ENCODE measurements around the gene ATL2.

Gene ATL2

GRCh38 chr2:38352336-38352735, 24.7 kb downstream of the ATL2 start:
- TF ChIP-seq CTCF (IDR thresholded peaks at IDR 0.05; ENCODE audit: insufficient read depth, missing control alignments), result no peak
- DNase-seq (ENCODE audit: insufficient read length, low spot score) (no peak), FAIRE-seq (no peak)

DNA sequence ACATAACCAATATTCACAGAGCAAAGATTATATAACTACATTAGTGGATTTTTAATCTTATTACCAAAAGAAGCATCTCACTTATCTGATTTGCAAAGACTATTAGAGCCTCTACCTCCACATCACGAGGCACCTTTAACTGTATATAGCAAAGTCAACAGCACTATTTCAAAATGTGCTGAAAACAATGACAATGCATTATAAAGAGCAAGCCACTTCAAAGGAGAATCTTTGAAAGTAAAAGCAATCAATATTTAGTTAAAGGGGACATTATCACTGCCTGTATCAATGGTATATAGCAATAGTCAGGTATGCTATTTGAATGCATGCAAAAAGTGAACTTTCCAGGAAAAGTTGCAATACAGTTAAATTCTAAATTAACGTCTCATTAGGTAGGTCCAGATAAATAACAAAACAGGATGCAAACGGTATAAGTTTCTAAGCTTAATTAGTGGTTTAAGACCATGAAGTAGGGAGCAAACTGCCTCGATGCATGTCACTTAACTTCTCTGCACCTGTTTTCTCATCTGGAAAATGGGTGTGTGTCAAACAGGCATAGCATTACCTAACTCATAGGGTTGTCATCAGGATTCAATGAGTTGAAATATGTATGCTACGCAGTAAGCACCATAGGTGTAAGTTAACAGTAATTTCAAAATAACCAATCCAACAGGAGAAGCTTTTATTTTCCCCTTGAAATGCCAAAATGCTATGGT, 31.6 kb downstream of the ATL2 start:
- FAIRE-seq (no peak), DNase-seq (ENCODE audit: insufficient read length, low spot score) (no peak)
- no peak for TF ChIP-seq CTCF (IDR thresholded peaks at IDR 0.05; ENCODE audit: insufficient read depth, missing control alignments)

DNA sequence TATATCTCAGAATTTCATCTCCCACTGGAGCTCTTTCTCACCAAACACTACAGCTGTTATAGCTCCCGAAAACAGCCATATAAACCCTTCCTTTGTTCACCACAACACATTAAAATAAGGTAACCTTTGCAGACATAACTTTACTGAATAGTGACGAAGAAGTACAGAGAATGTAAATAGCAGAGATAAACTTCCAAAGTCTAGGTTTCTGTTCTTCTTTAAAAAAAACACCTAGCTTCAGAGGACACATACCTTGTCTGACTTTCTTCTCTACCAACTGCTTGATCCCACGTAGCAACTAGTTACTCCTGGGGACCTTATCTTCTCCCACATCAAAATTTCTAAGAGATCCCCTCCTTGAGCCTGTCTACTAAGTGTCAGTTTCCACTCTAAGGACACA, 32.3 kb downstream of the ATL2 start:
- no peak for DNase-seq (ENCODE audit: insufficient read length, low spot score)

DNA sequence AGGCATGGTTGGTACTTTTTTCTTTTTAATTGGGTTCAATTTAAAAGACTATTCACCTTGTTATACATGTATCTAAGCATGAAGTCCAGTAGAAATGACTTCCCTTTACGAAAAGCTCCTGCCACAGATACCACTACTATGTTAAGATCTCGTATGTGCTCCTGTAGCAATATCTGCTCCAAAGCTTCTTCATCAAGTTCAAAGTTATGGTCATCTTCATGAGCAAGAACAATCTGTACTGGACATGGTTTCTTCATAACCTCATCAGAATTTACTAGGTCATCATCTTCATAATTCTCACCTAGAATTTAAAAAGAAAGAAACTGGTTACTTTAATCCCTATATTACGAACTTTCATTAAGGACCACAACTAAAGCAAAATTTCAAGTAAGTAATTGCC, 33.9 kb downstream of the ATL2 start:
- FAIRE-seq (no peak), DNase-seq (ENCODE audit: insufficient read length, low spot score) (no peak)
- no peak for TF ChIP-seq CTCF (IDR thresholded peaks at IDR 0.05; ENCODE audit: insufficient read depth, missing control alignments)

More for the DNA sequence above, 32.3 kb downstream of the ATL2 start:
- TF ChIP-seq CTCF (IDR thresholded peaks at IDR 0.05; ENCODE audit: insufficient read depth, missing control alignments), result no peak
- FAIRE-seq, result no peak

DNA sequence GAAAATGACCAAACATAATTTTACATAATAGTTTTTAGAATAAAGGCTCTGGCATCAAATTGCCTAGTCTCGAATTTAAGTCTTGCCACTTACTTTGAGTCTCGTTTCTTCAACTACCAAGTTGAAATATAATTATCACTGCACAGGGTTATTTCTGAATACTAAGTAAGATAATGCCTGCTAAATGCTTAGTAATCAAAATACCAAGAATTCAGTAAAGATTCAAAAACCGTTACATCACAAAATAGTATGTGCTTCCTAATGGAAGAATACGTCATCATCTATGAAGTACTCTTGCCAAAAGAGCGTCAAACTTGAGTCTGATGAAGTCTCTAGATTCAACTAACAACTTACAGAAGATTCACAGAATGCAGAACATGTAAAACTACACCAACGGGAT, 40.5 kb downstream of the ATL2 start:
- no peak for TF ChIP-seq CTCF (IDR thresholded peaks at IDR 0.05; ENCODE audit: insufficient read depth, missing control alignments)
- no peak for FAIRE-seq

GRCh38 chr2:38330754-38331153, 46.3 kb downstream of the ATL2 start:
- DNase-seq (ENCODE audit: insufficient read length, low spot score) (no peak), FAIRE-seq (no peak)
- no peak for TF ChIP-seq CTCF (IDR thresholded peaks at IDR 0.05; ENCODE audit: insufficient read depth, missing control alignments)

More for the DNA sequence above, 40.5 kb downstream of the ATL2 start:
- no peak for DNase-seq (ENCODE audit: insufficient read length, low spot score)

- DNase-seq (ENCODE audit: insufficient read length, low spot score) (no peak), FAIRE-seq (no peak)
- no peak for TF ChIP-seq CTCF (IDR thresholded peaks at IDR 0.05; ENCODE audit: insufficient read depth, missing control alignments)
Observed at GRCh38 chr2:38327580-38327979, 49.5 kb downstream of the ATL2 start.
